ENCODE measurements around the gene WSB1.
A peak's percentile ranks its signal among the peaks of the same experiment; 100 is the strongest.

The WSB1 gene

DNA sequence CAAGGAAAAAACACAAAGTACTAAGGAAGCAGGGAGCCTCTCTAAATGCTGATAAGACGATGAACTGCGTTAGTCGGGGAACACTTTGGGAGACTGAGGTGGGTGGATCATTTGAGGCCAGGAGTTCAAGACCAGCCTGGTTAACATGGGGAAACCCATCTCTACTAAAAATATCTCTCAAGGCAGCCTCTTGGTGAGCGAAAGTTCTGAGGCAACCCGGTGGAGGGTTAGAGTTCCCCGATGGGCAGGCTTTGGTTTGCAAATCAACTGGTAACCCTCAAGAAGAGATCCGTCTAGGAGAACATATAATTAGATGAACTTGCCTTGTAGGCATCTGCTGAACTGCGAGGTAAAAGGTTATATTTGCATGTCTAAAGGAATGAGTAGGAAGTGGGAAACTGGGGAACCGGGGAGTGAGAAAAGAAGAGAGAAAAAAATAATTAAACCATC is 44.6 kb downstream of the WSB1 start:
- DNase-seq (ENCODE audit: low read depth): no peak

DNA sequence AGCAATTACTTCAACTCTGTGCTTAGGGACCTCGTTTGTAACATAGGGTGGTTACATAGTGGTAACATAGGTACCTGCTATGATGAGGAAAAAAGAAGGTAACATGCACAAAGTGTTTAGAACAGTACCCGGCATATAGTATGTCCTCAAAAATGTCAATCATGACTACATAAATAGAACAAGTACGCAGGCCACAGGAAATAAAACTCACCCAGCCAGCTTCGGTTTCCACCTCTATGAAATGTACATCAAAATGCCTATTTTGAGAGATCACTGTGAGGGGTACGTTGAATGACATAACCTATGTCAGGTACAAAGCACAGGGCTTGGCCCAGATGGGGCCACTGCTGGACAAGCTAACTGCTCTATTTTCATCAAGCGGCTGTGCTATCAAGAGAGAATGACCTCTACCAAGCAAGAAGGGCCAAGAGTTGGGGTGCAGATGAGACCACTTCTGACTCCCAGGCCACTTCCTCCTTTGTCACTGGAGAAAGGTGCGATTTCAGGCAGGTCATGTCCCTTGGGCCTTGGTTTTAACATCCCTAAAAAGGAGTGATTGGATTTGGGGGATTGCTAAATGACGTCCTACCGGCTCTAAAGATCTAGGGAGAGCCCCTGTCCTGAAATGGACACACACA is 45.4 kb downstream of the WSB1 start:
- no peak for DNase-seq (ENCODE audit: low read depth)

DNA sequence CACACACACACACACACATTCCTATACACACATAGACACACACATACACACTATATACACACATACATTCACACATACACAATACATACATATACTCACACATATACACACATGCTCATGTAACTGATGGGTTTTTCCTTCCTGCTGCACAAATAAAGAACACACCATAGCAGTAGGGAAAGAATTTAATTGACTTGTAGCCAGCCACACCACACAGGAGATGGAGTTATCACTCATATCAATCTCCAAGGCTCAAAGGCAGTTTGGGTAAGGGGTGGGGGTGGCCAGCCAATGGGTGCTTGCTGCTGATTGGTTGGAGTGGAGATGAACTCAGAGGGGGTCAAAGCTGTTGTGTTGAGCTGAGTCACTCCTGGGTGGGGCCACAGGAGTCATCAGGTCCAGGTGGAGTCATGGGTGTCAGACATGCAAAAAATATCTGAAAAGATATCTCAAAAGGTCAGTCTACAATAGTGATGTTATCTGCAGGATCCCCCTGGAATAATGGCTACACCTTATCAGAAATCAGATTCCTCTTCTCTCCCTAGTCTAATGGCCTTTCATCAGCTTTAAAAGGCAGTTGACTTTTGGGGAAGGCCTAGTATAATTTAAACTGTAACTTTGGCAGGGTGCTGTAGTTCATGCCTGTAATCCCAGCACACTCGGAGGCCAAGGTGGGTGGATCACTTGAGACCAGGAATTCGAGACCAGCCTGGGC is 46.1 kb downstream of the WSB1 start:
- DNase-seq (ENCODE audit: low read depth): no peak

DNA sequence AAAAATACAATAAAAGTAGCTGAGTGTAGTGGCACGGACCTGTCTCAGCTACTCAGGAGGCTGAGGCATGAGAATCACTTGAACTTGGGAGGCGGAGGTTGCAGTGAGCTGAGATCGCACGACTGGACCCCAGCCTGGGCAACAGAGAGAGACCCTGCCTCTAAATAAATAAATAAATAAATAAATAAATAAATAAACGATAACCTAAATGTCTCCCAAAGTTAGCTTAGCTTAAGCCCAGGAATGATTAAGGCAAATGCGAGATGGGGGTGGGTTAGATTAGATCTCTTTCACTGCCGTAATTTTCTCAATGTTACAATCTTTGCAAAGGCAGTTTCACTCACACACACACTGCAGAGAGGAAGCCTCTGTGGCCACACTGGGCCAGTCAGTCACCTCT is 46.7 kb downstream of the WSB1 start:
- DNase-seq (ENCODE audit: low read depth): no peak

DNA sequence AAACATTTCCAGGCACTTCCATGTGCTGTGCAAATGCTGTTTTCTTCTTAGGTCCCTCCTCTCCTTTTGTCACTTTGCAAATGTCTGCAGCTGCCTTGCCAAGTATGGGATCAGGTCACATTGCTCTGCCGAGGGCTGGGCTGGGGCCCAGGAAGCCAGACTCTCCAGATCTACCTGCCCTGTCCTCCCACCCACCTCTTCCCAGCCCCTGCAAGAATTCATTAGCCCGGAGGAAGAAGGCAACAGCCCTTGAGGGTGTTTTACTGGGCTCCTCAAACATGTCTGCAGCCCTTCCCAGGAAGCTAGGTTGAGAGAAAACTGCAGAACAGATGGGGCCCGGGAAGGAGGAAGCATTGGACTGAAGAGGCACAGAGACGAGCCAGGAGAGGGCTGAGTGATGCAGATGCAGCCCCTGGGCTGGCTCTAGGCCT is 47.1 kb downstream of the WSB1 start:
- DNase-seq (ENCODE audit: low read depth): no peak

DNA sequence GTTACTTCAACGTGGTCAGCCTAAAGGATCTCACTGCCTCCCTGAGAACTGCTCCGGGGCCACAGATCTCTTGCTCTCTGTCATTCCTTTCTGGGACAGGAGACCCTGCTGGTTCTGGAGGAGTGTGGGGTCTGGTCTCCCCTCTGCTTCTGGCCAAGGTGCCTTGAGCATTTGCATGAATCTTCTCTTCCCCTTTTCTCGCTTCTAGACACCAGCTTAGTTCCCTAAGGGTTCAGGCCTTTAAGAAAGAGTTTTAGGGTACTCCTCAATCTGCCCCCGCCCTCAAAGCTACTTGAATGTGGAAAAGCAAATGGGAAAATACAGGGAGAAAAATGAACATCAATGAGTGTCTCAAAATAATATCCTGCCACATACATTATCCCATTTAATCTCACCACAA is 48.1 kb downstream of the WSB1 start:
- no peak for DNase-seq (ENCODE audit: low read depth)

DNA sequence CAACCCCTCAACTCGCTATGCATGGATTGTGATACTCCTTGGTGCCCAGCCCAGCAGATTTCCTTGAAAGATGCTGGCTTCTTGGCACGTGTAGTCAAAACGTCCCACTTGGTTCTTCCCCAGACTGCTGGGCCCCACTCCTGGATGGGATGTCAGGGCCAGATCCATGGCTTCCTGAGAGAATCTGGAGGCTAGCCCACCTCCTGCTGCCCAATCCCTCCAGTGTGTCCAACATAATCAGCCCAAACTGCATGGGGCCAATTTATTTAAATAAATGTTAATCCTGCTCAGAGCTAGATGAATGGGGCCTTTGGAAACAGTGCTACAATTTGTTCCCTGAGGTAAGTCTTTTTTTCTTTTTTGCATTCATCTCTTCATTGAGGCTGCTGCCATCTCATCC is 49.4 kb downstream of the WSB1 start:
- no peak for DNase-seq (ENCODE audit: low read depth)

DNA sequence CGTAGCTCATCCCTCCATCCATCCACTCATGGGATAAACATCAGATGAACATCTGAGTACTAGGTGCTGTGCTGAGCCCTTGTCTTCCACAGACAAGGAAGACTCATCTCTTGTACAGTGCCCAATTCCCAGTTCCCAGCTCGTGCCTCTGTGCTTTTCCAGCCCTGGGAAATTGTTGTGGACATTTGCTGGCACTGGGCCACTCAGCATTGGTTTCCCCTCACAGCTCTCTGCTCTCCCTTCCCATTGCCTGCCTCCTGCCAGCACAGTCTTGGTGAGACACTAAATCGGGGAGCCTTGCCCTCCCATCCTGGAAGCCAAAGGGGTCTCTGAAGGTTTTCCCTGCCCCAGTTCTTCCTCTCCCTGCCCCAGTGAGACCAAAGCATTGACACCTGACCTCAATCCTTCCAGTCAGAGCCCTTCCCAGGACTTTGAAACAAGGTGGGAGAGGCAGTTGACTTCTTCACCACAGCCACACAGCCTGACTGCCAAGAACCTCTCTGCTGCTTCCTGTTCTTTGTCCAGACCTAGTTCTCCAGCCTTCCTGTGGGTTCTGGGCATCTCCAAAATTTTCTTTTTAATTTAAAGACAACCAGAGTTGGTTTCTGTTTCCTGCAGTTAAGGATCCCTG is 50.2 kb downstream of the WSB1 start:
- DNase-seq (ENCODE audit: low read depth): no peak

DNA sequence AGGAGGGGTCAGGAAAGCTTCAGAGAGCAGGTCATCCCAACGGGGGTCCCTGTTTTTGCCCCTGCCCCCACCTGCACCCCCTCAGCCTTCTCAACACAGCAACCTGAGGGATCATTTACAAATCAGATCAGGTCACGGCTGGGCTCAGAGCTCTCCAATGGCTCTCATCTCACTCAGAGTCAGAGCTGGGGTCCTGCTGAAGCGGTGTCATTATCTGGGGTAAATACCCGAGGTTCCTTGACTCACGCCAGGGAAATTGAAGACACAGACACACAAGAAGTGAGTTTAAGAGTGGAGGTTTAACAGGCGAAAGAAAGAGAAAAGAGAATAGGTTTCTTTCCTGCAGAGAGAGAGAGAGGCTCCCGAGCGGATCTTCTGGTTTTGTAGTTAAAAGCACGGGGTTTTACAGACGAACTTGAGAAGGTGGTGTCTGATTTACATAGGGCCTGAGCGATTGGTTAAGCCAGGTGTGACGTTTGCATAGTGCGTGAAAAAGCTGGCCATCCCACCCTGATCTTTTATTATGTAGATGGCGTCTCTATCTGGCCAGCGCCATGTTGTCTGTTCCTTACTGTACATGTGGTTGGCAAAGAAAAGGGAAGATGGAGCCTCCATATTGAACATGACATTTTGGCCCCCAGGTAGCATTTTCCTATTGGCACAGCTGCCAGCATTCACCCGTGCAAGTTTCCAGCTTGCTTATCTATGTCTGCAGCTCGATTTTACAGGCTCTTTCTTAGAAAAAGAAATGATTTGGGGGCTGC is 51.4 kb downstream of the WSB1 start:
- no peak for DNase-seq (ENCODE audit: low read depth)

DNA sequence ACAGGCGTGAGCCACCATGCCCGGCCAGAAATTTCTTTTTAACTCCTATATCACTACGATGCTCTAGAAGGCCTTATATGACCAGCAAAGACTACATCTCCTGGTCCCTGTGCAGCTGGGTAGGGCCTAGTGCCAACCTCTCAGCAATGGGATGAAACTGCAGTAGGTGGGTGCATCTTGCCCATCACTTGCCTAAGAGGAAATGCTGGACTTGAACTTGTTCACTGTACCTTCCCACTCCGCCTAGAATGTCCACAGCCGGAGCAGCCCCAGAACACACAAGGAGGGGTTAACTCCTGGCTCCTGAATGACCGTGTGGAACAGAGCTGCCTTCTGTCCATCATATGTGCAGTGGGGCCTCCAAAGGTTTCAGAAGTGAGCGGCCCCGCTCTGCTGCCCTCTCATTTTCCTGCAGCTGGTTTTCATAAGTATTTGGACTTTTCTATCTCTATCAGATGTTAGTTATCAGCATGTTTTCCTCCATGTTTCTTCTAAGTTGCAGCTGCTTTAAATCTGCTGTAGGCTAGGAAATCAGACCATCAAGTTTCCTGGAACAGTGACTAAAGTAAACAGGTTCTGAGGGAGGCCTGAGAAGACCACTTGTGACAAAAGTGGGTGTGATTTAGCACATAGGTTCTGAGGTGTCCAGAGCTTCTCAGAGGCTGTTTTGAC is 52.5 kb downstream of the WSB1 start:
- no peak for DNase-seq (ENCODE audit: low read depth)

DNA sequence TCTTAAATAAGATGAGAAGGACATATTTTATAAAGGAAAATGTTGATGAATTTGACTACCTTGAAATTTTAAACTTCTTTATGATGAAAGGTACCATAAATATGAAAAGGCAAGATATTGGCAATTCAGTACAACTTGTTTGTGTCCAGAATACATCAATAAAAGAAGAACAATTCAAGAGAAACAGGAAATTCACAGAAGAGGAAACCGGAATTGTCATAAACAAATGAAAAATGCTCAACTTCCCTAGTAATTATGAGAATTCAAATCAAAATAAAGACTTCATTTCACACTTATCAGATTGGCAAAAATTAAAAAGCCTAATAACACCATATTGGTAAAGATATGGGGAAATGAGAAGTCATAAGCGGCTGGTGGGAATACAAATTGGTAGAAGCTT is 54.3 kb downstream of the WSB1 start:
- no peak for DNase-seq (ENCODE audit: low read depth)

DNA sequence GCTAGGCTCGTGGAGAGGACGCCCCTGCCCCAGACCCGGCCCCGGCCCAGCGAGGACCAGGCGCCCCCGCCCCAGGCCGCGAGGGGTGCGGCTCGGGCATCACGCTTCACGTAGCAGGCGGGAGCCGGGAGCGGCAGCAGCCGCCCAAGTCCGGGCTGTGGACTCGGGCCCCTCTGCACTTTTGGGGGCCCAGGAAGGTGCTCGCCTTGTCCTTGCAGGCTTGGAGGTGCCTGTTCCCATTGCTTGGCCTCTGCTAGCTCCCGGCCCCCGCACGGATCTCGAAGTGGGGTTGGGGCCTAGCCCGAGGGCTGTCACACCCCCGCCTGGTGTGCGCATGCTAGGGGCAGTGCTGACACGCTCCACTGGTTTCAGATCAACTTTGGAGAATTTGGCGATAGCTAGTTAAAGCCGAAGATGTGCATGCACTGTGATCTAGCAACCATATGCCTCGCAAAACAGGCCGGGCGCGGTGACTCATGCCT is 55.7 kb downstream of the WSB1 start:
- DNase-seq (ENCODE audit: low read depth): no peak

DNA sequence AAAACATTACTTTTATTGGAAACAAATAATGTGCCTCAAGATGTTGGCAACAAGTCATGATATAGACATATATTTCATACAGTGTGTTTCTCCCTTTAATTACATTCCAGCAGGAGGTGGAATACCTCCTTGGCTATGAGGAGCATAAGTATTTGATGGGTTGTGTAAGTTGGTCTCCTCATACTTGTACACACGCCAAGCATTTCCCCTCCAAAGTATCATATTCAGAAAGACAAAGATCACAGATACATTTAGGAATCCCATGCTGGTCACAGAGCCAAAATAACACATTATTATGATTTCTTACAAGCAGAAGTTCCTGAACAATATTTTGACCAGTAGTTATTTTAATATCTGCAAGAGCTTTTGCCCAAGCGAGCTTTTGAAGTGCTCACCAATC is 57.8 kb downstream of the WSB1 start:
- no peak for DNase-seq (ENCODE audit: low read depth)

DNA sequence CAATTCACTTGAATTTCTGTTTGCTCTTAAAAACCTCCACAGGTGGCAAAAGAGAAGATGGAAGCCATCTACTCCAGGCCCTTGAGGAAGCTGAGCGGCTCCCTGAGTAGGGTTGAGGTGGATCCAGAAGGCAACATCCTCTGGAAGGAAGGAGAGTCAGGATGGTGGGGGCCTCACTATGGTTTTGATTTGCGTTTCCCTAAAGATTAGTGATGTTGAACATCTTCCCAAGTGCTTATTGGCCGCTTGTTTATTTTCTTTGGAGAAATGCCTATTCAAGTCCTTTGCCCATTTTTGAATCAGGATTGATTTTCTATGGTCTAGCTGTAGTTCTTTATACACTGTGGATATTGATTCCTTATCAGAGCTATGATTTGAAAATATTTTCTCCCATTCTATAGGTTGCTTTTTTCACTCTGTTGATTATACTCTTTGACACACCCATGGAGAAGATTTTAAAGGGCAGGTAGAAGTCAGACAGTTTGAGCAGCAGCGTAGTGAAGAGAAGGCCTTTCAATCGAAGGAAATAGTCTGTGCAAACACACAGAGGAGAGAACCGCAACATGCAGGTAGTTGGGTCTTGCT is 58.6 kb downstream of the WSB1 start:
- DNase-seq (ENCODE audit: low read depth): no peak

DNA sequence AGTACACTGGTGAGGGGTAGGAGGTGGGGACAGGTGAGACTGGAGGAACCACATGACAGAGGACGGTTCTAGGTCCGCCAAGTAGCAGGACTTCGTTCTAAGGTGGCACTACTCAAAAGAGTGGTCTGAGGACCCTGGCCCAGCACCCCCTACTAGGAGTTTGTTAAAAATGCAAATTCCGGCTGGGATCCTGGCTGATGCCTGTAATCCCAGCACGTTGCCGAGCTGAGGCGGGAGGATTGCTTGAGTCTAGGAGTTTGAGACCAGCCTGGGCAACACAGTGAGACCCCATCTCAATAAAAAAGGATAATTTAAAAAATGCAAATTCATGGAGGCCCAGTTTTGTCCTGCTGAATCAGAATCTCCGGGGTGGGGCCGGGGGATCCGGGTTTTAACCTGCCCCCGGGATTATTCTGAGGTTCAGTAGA is 59.1 kb downstream of the WSB1 start:
- no peak for DNase-seq (ENCODE audit: low read depth)

DNA sequence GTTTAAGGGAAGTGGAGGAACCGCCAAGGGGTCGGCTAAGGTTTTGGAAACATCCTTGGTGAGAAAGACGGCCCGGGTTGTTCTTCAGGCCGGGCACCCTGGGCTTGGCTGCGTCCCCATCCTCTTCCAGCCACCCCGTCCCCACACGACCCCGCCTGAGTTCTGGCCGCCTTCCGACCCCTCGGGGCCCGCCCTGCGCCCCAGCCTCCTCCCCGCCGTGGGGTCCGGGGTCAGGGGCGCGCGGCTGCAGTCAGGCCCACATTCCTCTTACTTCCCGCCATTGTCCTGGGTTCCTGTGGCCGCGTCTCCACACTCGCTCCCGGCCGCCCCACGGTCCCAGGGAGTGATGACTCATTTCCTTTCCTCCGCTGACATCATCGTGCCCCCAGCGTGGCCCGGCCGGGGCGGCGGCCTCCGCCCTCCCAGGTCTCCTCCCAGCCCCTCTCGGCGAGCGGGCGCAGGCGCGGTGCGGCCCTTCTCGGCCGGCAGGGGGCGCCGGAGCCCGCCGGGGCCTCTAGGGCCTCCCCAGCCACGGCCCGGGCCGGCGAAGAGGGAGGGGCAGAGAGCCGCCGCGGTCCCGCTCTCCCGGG is 59.6 kb downstream of the WSB1 start:
- DNase-seq (ENCODE audit: low read depth): peak; percentile 46

DNA sequence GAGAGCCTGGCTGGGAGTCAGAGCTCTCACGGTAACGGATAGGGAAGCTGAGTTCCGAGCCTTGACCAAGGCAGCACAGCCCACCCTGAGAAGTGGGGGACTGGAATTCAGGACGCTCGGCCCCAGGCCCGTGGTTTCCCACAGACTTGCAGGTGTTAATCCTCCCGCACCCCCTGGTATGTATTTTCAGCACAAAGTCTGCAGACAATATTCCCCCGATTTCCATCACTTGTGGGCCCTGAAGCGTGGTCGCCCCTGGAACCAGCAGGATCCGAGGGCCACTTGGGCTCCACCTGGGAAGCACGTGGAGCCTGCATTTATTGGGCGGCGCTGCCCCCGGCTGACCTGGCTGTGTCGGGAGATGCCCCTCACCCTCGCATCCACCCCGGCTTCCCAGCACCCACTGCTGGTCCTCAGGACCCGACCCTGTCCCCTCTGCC is 60.2 kb downstream of the WSB1 start:
- DNase-seq (ENCODE audit: low read depth): no peak

DNA sequence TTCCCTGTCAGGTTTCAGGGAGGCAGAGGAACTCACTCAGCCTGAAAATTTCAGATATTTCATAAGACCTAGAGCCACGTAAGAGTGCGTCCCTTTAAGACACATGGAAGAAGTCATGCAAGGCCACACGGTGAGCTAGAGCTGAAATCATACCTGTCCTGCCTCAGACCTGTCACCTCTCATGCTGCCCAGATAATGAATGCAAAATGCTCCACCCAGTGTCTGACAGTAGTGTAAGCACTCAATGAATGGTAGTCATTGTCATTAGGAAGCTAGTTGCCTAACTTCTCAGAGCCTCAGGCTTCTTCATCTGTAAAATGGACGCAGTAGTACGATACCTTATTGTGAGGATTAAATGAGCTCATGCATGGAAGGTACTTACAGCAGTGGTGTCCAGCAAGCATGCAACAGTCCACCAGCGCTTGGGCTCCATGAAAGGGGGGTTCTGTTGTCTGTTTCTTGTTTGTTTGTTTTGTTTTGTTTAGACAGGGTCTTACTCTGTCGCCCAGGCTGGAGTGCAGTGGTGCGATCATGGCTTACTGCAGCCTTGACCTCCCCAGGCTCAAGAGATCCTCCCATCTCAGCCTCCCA is 60.7 kb downstream of the WSB1 start:
- DNase-seq (ENCODE audit: low read depth): no peak

DNA sequence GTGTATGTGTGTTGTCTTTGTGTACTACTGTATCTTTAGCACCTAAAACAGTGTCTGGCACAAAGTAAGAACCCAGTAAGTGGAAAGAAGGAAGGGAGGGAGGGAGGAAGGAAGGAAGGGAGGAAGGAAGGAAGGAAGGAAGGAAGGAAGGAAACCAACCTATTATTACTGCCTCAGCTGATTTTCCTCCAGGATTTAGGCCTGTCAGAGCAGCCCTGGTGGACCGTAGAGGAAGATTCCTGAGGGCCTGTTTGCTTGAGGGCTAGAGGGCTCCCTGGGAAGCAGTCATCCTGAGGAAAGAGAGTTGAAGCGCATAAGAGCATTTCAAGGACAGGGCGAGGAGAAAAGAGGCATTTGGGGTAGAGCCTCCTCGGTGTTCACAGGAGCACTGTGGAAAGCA is 61.5 kb downstream of the WSB1 start:
- DNase-seq (ENCODE audit: low read depth): no peak

DNA sequence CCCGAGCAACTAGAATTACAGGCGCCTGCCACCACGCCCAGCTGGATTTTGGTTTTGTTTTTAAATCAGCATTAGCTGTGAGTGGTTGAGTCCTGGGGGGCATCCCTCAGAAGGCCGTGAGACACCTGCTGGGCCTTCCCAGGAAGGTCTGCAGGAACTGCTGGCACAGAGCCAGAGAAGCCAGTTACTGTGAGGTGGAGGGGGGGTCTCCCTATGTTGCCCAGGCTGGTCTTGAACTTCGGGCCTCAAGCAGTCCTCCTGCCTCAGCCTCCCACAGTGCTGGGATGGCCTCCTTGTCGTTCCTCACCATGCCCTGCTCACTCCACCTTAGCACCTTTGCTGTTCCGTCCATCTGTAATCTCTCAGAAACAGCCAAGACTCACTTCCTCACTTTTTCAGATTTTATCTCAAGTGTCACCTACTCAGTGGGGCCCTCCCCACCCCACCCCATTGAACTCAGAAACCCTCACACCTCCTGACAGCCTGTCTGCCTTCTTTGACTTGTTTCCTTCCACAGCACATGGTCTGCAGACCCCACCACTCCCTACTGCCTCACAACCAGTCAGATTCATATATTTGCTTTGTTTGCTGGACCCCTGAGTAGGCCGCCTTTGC is 62.3 kb downstream of the WSB1 start:
- DNase-seq (ENCODE audit: low read depth): no peak

All from GM04503 (cell line).